ENCODE data around the gene WDR83. TPM values are rescaled to one million over a fixed set of nuclear protein-coding genes. Genes with fewer than 3 reads are reported as not detected.

WDR83 gene
- total and polyA plus RNA-seq, 10 of the 15 experiments (the other 5 are each of a cell fraction or from before 2014, with no cell fraction given), result 0.58 to 17.7 (median 10.8) TPM

DNA sequence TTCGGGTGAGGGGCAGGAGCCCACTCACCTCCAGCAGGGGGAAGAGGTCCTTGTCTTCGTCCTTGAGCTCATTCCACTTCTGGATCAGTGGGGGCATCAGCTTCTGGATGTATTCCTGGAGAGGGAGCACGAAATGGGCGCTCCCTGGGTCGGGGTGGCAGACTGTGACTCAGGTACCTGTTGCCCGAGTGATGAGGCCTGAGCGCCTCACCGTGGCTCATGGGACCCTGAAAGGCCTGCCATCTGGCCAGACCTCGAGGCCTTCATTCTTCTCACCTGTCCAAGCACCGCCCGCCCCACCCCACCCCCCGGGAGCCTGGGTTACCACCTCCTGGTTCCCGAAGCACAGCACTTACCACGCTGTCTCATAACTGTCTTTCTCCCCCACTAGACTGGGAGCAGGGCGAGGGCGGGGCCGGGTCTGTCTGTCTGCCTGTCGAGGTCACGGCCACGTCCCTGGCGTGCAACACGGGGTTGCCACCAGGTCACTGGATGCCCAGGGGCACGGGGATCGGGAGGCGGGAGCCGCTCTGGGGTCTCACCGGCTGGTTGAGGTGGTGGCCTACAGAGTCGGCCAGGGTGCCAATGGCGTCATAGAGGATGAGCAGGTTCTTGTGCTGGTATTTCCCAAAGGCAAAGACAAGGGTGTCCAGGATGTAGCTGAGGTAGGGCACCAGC, 39.2 kb downstream of the WDR83 start:
- FAIRE-seq (no peak), ATAC-seq (no peak), DNase-seq (ENCODE audit: low read depth, low spot score) (no peak)
- H3K4me3 ChIP-seq, result no peak overlapping the region
- ChIA-PET RAD21 (ENCODE audit: unreplicated experiment) (no interaction called here), POLR2A (no interaction called here), CTCF (no interaction called here), SMC1A (ENCODE audit: uncharacterized antibody, unreplicated experiment) (no interaction called here)
- 97% methylated on average over 24 of the region's 29 CpGs for WGBS (ENCODE audit: insufficient coverage, insufficient replicate concordance, low lambda C conversion rate, missing lambda C conversion rate)
- H3K79me2 ChIP-seq (ENCODE audit: control insufficient read depth, insufficient read depth, low read length), result no peaks in the 10 kb centered on the region
- no peaks in the 10 kb centered on the region for H3K4me1 ChIP-seq (ENCODE audit: control insufficient read depth, insufficient read depth, low read length)
- H4K20me1 ChIP-seq (ENCODE audit: control insufficient read depth, insufficient read depth), result no peaks in the 10 kb centered on the region
- no peaks in the 10 kb centered on the region for H3K9me3 ChIP-seq (replicated peaks; ENCODE audit: control insufficient read depth, insufficient read depth, low read length)
- H3K36me3 ChIP-seq (ENCODE audit: control insufficient read depth in 2 of 2, insufficient read depth in 2 of 2, low read length in 1 of 2), result peaks cover 31 to 49% of the 10 kb centered on the region in 2 experiments
- no peak overlapping the region for H3K4me2 ChIP-seq (ENCODE audit: control insufficient read depth, insufficient read depth)
- no peak overlapping the region for H3K9ac ChIP-seq (ENCODE audit: control insufficient read depth, insufficient read depth, low read length)
- H3K27me3 ChIP-seq (replicated peaks in 1 of 2; ENCODE audit: control insufficient read depth in 2 of 2, insufficient read depth in 2 of 2, low read length in 1 of 2), result no peaks in the 10 kb centered on the region
- no TSS peak for BruUV-seq (replicated peaks)
- no peak overlapping the region for H2AFZ ChIP-seq (ENCODE audit: control insufficient read depth, low read depth, low read length)
- intact Hi-C loops (cut with micrococcal nuclease; ENCODE audit: unreplicated experiment), result no loop called here
- in situ Hi-C loops (cut with MboI), result no loop called here
- no peak overlapping the region for H3K27ac ChIP-seq (ENCODE audit: control insufficient read depth, insufficient read depth)
- TF ChIP-seq NFIC (IDR thresholded peaks at IDR 0.05; ENCODE audit: low read depth, low read length), result no peak
- no peak for TF ChIP-seq LARP7 (IDR thresholded peaks at IDR 0.05)
- no peak for TF ChIP-seq ZZZ3 (IDR thresholded peaks at IDR 0.05; ENCODE audit: control insufficient read depth, insufficient read length, low read depth)
- no peak for TF ChIP-seq ZNF217 (IDR thresholded peaks at IDR 0.05)
- no peak for TF ChIP-seq SIN3A (IDR thresholded peaks at IDR 0.05; ENCODE audit: low read depth, low read length)
- no peak for TF ChIP-seq POLR2AphosphoS5 (IDR thresholded peaks at IDR 0.05; ENCODE audit: low read length)
- no peak for TF ChIP-seq FOXK2 (IDR thresholded peaks at IDR 0.05)
- no peak for TF ChIP-seq CREB1 (IDR thresholded peaks at IDR 0.05; ENCODE audit: low read depth)
- TF ChIP-seq, protein P1, sequence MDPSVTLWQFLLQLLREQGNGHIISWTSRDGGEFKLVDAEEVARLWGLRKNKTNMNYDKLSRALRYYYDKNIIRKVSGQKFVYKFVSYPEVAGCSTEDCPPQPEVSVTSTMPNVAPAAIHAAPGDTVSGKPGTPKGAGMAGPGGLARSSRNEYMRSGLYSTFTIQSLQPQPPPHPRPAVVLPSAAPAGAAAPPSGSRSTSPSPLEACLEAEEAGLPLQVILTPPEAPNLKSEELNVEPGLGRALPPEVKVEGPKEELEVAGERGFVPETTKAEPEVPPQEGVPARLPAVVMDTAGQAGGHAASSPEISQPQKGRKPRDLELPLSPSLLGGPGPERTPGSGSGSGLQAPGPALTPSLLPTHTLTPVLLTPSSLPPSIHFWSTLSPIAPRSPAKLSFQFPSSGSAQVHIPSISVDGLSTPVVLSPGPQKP (IDR thresholded peaks at IDR 0.05; ENCODE audit: low read depth, low read length), result no peak
- TF ChIP-seq ZNF274 (IDR thresholded peaks at IDR 0.05; ENCODE audit: insufficient read depth, insufficient read length), result no peak
- TF ChIP-seq, protein P2, sequence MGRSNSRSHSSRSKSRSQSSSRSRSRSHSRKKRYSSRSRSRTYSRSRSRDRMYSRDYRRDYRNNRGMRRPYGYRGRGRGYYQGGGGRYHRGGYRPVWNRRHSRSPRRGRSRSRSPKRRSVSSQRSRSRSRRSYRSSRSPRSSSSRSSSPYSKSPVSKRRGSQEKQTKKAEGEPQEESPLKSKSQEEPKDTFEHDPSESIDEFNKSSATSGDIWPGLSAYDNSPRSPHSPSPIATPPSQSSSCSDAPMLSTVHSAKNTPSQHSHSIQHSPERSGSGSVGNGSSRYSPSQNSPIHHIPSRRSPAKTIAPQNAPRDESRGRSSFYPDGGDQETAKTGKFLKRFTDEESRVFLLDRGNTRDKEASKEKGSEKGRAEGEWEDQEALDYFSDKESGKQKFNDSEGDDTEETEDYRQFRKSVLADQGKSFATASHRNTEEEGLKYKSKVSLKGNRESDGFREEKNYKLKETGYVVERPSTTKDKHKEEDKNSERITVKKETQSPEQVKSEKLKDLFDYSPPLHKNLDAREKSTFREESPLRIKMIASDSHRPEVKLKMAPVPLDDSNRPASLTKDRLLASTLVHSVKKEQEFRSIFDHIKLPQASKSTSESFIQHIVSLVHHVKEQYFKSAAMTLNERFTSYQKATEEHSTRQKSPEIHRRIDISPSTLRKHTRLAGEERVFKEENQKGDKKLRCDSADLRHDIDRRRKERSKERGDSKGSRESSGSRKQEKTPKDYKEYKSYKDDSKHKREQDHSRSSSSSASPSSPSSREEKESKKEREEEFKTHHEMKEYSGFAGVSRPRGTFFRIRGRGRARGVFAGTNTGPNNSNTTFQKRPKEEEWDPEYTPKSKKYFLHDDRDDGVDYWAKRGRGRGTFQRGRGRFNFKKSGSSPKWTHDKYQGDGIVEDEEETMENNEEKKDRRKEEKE (IDR thresholded peaks at IDR 0.05), result no peak
- no peak for TF ChIP-seq CHD2 (IDR thresholded peaks at IDR 0.05; ENCODE audit: borderline replicate concordance, low read depth, low read length)
- TF ChIP-seq BHLHE40 (IDR thresholded peaks at IDR 0.05; ENCODE audit: borderline replicate concordance in 1 of 2, low read depth in 2 of 2, low read length in 1 of 2), result no peak
- no peak for TF ChIP-seq SMC3 (IDR thresholded peaks at IDR 0.05; ENCODE audit: borderline replicate concordance, low read length)
- TF ChIP-seq, protein P3, sequence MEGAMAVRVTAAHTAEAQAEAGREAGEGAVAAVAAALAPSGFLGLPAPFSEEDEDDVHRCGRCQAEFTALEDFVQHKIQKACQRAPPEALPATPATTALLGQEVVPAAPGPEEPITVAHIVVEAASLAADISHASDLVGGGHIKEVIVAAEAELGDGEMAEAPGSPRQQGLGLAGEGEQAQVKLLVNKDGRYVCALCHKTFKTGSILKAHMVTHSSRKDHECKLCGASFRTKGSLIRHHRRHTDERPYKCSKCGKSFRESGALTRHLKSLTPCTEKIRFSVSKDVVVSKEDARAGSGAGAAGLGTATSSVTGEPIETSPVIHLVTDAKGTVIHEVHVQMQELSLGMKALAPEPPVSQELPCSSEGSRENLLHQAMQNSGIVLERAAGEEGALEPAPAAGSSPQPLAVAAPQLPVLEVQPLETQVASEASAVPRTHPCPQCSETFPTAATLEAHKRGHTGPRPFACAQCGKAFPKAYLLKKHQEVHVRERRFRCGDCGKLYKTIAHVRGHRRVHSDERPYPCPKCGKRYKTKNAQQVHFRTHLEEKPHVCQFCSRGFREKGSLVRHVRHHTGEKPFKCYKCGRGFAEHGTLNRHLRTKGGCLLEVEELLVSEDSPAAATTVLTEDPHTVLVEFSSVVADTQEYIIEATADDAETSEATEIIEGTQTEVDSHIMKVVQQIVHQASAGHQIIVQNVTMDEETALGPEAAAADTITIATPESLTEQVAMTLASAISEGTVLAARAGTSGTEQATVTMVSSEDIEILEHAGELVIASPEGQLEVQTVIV (IDR thresholded peaks at IDR 0.05; ENCODE audit: borderline replicate concordance, partially characterized antibody), result no peak
- no peak for TF ChIP-seq ZNF24 (IDR thresholded peaks at IDR 0.05)
- no peak for TF ChIP-seq FOS (IDR thresholded peaks at IDR 0.05; ENCODE audit: borderline replicate concordance, extremely low read depth, insufficient read length)
